Activated CD4-positive, alpha-beta T cell treated with anti-CD3 and anti-CD28 coated beads, Interleukin-2, amount 50 U/mL, for 48 hours (primary cell): ENCODE measurements around the gene HOGA1.

ENCODE experiments used
- DNase-seq, 2 experiments: peaks; one replicate each; pipeline ENCODE4 v3.0.0-alpha.2; 2020

HOGA1 gene

GRCh38 chr10:97651773-97652172, 67.6 kb downstream of the HOGA1 start:
- no peak for DNase-seq

GRCh38 chr10:97656777-97657176, 72.6 kb downstream of the HOGA1 start:
- DNase-seq, result no peak

- no peak for DNase-seq
These were observed 75.4 kb downstream of the HOGA1 start for GRCh38 chr10:97659589-97659988.
